ENCODE measurements around the gene LCE2D.
"Not testable (repeated sequence)": the region's sequence is repeated elsewhere in the genome, so short reads cannot be mapped to it uniquely, and the experiment has no call there.

Gene LCE2D

DNA sequence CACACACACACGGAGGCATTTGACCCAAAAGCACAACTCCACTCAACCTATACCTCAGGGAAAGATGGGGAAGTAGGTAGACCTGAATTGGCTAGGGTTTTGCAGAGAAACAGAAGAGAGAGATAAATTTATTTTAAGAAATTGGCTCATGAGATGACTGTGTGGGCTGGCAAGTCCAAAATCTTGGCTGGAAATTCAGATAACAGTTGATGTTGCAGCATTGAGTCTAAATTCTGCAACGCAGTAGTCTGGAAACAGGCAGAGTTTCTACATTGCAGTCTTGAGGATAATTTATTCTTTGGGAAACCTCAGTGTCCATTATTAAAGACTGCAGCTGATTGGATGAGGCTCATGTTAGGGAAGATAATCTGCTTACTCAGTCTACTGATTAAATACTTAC lies 18.4 kb downstream of the LCE2D start:
- TF ChIP-seq TEAD4 (IDR thresholded peaks at IDR 0.05) (no peak), NFIC (IDR thresholded peaks at IDR 0.05) (no peak), EGR1 (IDR thresholded peaks at IDR 0.05) (no peak), REST (IDR thresholded peaks at IDR 0.05; ENCODE audit: low read depth) (no peak), RAD21 (IDR thresholded peaks at IDR 0.05; ENCODE audit: low read depth) (no peak), USF1 (IDR thresholded peaks at IDR 0.05) (no peak)

DNA sequence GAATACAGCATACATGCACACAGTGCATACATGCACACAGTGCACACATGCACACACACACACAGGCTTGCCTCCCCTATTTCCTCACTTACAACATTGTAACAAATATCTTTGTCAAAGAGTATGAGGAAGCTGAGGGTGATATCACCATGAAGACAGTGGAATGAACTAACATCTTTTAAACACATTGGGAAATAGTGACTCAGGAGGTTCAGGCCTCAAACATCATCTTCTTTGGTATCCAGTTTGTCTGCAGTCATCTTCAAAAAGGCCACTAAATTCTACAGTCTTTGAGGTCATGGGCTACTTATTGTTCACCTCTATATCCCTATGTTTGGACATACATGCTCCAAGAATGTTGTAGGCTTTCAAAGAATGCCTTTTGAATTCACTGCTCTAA lies 20.7 kb downstream of the LCE2D start:
- no peak for TF ChIP-seq RAD21 (IDR thresholded peaks at IDR 0.05; ENCODE audit: low read depth)
- TF ChIP-seq TAF1 (IDR thresholded peaks at IDR 0.05; ENCODE audit: low read depth), result no peak
- no peak for TF ChIP-seq CREB1 (IDR thresholded peaks at IDR 0.05; ENCODE audit: low read depth)
- TF ChIP-seq FOXM1 (IDR thresholded peaks at IDR 0.05; ENCODE audit: borderline replicate concordance, low read depth), result no peak
- no peak for TF ChIP-seq YY1 (IDR thresholded peaks at IDR 0.05; ENCODE audit: low read depth)
- no peak for TF ChIP-seq EP300 (IDR thresholded peaks at IDR 0.05; ENCODE audit: borderline replicate concordance)
- TF ChIP-seq TCF12 (IDR thresholded peaks at IDR 0.05; ENCODE audit: low read depth), result no peak

DNA sequence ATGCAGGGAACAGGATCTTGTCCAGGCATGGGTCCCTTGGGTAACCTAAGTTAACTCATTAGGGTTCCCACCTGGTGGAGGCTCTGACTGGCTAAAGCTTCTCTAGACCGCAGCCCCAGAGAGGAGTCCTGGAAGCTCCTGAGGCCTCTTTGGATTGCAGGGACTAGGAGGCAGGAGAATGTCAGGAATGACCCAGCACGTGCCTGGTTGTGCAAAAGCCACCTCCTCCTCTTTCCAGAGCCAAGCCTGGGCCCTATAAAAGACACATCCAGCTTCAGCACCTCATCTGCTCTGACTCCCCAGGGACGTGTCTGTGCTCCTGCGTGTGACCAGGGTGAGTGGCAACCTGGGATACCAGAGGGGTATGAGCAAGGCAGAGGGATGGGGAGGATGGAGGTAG lies 22.6 kb downstream of the LCE2D start, which contains the start of gene LCE2B:
LCE2B (plus strand) TSS at position 301 of the 400 bp plus-strand sequence. CDS start 721 bp downstream, outside the sequence.
- not testable (repeated sequence) for TF ChIP-seq CREB1 (IDR thresholded peaks at IDR 0.05; ENCODE audit: low read depth); RAD21 (IDR thresholded peaks at IDR 0.05; ENCODE audit: low read depth); TEAD4 (IDR thresholded peaks at IDR 0.05)

- TF ChIP-seq RAD21 (IDR thresholded peaks at IDR 0.05; ENCODE audit: low read depth), result no peak
- no peak for TF ChIP-seq TCF12 (IDR thresholded peaks at IDR 0.05; ENCODE audit: low read depth)
- no peak for TF ChIP-seq CREB1 (IDR thresholded peaks at IDR 0.05; ENCODE audit: low read depth)
- TF ChIP-seq REST (IDR thresholded peaks at IDR 0.05; ENCODE audit: low read depth), result no peak
- no peak for TF ChIP-seq EGR1 (IDR thresholded peaks at IDR 0.05)
- no peak for TF ChIP-seq TAF1 (IDR thresholded peaks at IDR 0.05; ENCODE audit: low read depth)
- no peak for TF ChIP-seq USF1 (IDR thresholded peaks at IDR 0.05)
- TF ChIP-seq MAX (IDR thresholded peaks at IDR 0.05), result no peak
- TF ChIP-seq TEAD4 (IDR thresholded peaks at IDR 0.05), result no peak
- no peak for TF ChIP-seq FOXM1 (IDR thresholded peaks at IDR 0.05; ENCODE audit: borderline replicate concordance, low read depth)
- TF ChIP-seq NFIC (IDR thresholded peaks at IDR 0.05), result no peak
- TF ChIP-seq ZBTB7A (IDR thresholded peaks at IDR 0.05; ENCODE audit: low read depth), result no peak
- TF ChIP-seq YY1 (IDR thresholded peaks at IDR 0.05; ENCODE audit: low read depth), result no peak
Observed at GRCh38 chr1:152697701-152698600, 34.8 kb downstream of the LCE2D start, which contains the start of gene LCE2A. LCE2A (plus strand) TSS chr1:152698345; CDS start chr1:152698902, 557 bp downstream.

DNA sequence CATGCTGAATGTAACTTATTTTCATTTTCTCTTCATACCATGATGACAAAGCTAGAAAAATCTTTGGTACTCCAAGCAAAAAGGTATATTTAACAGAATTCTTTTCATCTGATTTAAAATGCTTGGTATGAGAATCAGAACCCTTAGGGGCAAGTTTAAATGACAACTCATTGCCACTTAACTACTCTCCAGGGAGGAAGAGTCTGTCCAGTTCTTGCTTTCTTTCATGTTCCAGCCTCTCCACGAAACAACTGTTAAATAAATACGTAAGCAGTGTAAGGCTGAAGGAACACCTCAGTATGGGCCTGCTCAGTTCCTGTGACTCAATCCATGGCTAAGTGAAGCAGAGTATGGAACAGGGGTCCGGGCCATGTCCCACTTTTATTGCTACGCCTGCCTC lies 36.6 kb downstream of the LCE2D start:
- TF ChIP-seq EGR1 (IDR thresholded peaks at IDR 0.05), result no peak
- TF ChIP-seq TAF1 (IDR thresholded peaks at IDR 0.05; ENCODE audit: low read depth), result no peak
- no peak for TF ChIP-seq ZBTB7A (IDR thresholded peaks at IDR 0.05; ENCODE audit: low read depth)
- no peak for TF ChIP-seq USF1 (IDR thresholded peaks at IDR 0.05)
- no peak for TF ChIP-seq NFIC (IDR thresholded peaks at IDR 0.05)
- TF ChIP-seq TCF12 (IDR thresholded peaks at IDR 0.05; ENCODE audit: low read depth), result no peak
- TF ChIP-seq CREB1 (IDR thresholded peaks at IDR 0.05; ENCODE audit: low read depth), result no peak
- TF ChIP-seq CEBPB (IDR thresholded peaks at IDR 0.05), result no peak
- no peak for TF ChIP-seq FOXM1 (IDR thresholded peaks at IDR 0.05; ENCODE audit: borderline replicate concordance, low read depth)
- no peak for TF ChIP-seq RAD21 (IDR thresholded peaks at IDR 0.05; ENCODE audit: low read depth)
- TF ChIP-seq MAX (IDR thresholded peaks at IDR 0.05), result no peak
- TF ChIP-seq TEAD4 (IDR thresholded peaks at IDR 0.05), result no peak
- no peak for TF ChIP-seq REST (IDR thresholded peaks at IDR 0.05; ENCODE audit: low read depth)
- no peak for TF ChIP-seq EP300 (IDR thresholded peaks at IDR 0.05; ENCODE audit: borderline replicate concordance)
- no peak for TF ChIP-seq YY1 (IDR thresholded peaks at IDR 0.05; ENCODE audit: low read depth)
